Astrocyte of the cerebellum (primary cell): Measurements from ENCODE around the gene TOLLIP.

Experiments used
- DNase-seq: peaks from one replicate; pipeline ENCODE4 v3.0.0-alpha.2; 2011; ENCODE audit warnings: low read depth
- H3K4me3 ChIP-seq: 2 replicates; pipeline ENCODE4 v1.5.1; 2011; ENCODE audit warnings: mild to moderate bottlenecking, low read depth, low read length, moderate library complexity
- CTCF ChIP-seq: IDR thresholded peaks from 2 replicates; pipeline ENCODE4 v1.5.1; 2012; ENCODE audit warnings: low read length, low read depth, moderate library complexity, mild to moderate bottlenecking; ENCODE audit errors: missing control alignments
- in situ Hi-C: cut with HindIII; loops from 2 replicates; pipeline ENCODE4 v1.10.0; 2017; ENCODE audit warnings: low sequenced_read_pairs

TOLLIP gene

DNA sequence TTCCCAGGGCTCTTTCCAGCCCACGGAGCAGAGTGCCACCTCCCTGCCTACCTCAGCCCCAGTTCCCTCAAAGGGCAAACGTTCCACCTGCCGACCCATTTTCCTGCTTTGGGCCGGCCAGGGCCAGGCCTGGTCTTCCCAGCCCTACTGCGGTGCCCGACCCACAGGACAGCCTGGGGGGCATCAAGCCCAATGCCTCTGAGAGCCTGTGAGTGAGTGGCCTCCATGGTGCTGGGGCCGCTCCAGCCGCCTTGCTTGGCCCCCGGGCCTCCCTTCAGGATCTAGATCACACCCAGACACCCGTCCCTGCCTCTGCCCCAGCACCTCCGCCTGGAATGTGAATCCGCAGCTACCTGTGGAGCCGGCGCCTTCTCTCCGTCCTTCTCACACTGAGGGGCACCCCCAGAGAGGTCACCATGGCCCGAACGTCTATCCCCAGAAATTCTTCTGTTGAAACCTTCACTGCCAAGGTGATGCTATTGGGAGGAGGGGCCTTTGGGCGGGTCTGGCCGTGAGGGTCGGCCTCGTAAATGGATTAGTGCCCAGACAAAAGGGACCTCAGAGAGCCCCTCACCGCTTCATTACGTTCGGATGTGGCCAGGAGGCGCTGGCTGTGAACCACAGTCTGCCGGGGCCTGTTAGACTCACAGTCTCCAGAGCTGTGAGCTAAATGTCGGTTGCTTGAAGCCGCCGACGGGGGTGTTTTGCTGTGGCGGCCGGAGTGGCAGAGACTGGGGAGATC lies 44.1 kb upstream of the TOLLIP start:
- in situ Hi-C loops: no loop called here
- DNase-seq: no peak
- no peak overlapping the region for H3K4me3 ChIP-seq
- TF ChIP-seq CTCF: no peak

- in situ Hi-C loops: no loop called here
- TF ChIP-seq CTCF: no peak
These were observed 43.4 kb upstream of the TOLLIP start for GRCh38 chr11:1352696-1353382.

GRCh38 chr11:1351278-1351937 lies 42.0 kb upstream of the TOLLIP start:
- no peak for DNase-seq
- TF ChIP-seq CTCF: no peak
- H3K4me3 ChIP-seq: no peak overlapping the region
- in situ Hi-C loops: no loop called here

More at GRCh38 chr11:1352696-1353382, 43.4 kb upstream of the TOLLIP start:
- H3K4me3 ChIP-seq: no peak overlapping the region
- DNase-seq: no peak

- in situ Hi-C loops: no loop called here
- H3K4me3 ChIP-seq: no peak overlapping the region
- TF ChIP-seq CTCF: no peak
- DNase-seq: no peak
These were observed 40.8 kb upstream of the TOLLIP start for GRCh38 chr11:1350086-1350725.

- DNase-seq: no peak
- in situ Hi-C loops: no loop called here
- TF ChIP-seq CTCF: no peak
- H3K4me3 ChIP-seq: no peak overlapping the region
These were observed 40.1 kb upstream of the TOLLIP start for GRCh38 chr11:1349327-1350041.

DNA sequence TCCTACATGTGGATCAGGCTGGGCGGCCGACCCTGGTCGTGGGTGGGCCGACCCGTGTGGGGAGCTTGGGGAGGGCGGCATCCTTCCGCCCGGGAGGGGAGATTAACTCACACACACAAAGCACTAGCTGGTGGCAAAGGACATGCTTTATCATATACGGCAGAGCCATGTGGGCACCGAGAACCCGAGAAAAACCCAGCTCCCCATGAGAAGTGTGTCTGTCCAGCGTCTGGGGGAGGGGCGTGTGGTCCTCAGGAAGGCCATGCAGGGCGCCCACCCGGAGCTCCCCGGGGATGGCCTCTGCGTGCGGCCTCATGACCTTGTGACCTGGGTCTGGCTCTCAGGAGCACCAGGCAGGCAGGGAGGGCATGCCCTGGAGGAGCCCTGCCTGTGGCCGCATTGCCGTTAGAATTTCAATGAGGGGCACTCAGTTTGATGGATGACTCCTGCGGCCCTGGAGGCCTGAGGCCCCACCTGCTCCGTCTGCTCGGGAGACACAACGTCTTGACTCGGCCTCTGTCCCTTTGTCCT lies 39.4 kb upstream of the TOLLIP start:
- DNase-seq: no peak
- H3K4me3 ChIP-seq: no peak overlapping the region
- in situ Hi-C loops: no loop called here
- TF ChIP-seq CTCF: no peak
